OCI-LY7 (cell line): Measurements from ENCODE around the gene AGRN. TPM values are rescaled to one million over a fixed set of nuclear protein-coding genes. Genes with fewer than 3 reads are reported as not detected.

Experiments used
- BruUV-seq: library from RNA; stranded (reverse); fragments of 400-500 nt; replicated peaks from 2 replicates; lab custom pipeline; 2021; lab: Mats Ljungman, UMichigan
- CTCF ChIA-PET: fragments of 300-600 bp; sonication (Branson Sonifier 250); formaldehyde crosslinking; loops from one replicate; lab custom pipeline; 2022; ENCODE audit warnings: antibody characterized with exemption; ENCODE audit not compliant: unreplicated experiment; lab: Charles Lee
- POLR2A ChIA-PET: fragments of 300-600 bp; sonication (Branson Sonifier 250); formaldehyde crosslinking; loops from one replicate; lab custom pipeline; 2022; ENCODE audit warnings: antibody characterized with exemption; lab: Charles Lee
- DNase-seq: peaks from one replicate; pipeline ENCODE4 v3.0.0-alpha.2; 2015; ENCODE audit warnings: low spot score
- H2AFZ ChIP-seq: fragments of 200-600 bp; sonication (generic), shearing (Covaris generic); 2 replicates; pipeline ENCODE4 v1.6.1; 2014; ENCODE audit warnings: mild to moderate bottlenecking, antibody characterized with exemption, low read length, moderate library complexity
- H3K27ac ChIP-seq: fragments of 200-600 bp; sonication (generic); 2 replicates; pipeline ENCODE4 v1.5.1; 2014; ENCODE audit warnings: mixed run types, low read depth, mild to moderate bottlenecking, moderate library complexity, low read length, inconsistent platforms; ENCODE audit not compliant: poor library complexity, severe bottlenecking
- H3K36me3 ChIP-seq: fragments of 200-600 bp; sonication (generic); 2 replicates; pipeline ENCODE4 v1.6.1; 2014; ENCODE audit warnings: mild to moderate bottlenecking, antibody characterized with exemption, low read length, moderate library complexity, mixed read lengths; ENCODE audit not compliant: insufficient read depth
- H3K4me1 ChIP-seq: fragments of 200-600 bp; sonication (generic); 2 replicates; pipeline ENCODE4 v1.5.1; 2014; ENCODE audit warnings: mild to moderate bottlenecking, low read length; ENCODE audit not compliant: insufficient read depth, poor library complexity, severe bottlenecking
- H3K4me2 ChIP-seq: fragments of 200-600 bp; sonication (generic); 2 replicates; pipeline ENCODE4 v1.6.1; 2014; ENCODE audit warnings: mild to moderate bottlenecking, low read length
- H3K4me3 ChIP-seq: fragments of 200-600 bp; sonication (generic); 2 replicates; pipeline ENCODE4 v1.5.1; 2014; ENCODE audit warnings: mild to moderate bottlenecking, low read depth, low read length; ENCODE audit not compliant: poor library complexity, severe bottlenecking
- H3K79me2 ChIP-seq: fragments of 200-600 bp; sonication (generic); 2 replicates; pipeline ENCODE4 v1.6.1; 2016; ENCODE audit warnings: low read depth, mild to moderate bottlenecking, low read length, moderate library complexity, mixed read lengths; ENCODE audit not compliant: insufficient read depth
- H3K9me2 ChIP-seq: fragments of 200-600 bp; sonication (generic); 2 replicates; pipeline ENCODE4 v1.6.1; 2016; ENCODE audit warnings: mild to moderate bottlenecking, low read length, mixed read lengths; ENCODE audit not compliant: insufficient read depth
- H3K9me3 ChIP-seq: fragments of 200-600 bp; sonication (generic); 2 replicates; pipeline ENCODE4 v1.6.1; 2014; ENCODE audit warnings: mild to moderate bottlenecking, mixed run types, low read length, mixed read lengths
- H4K20me1 ChIP-seq: fragments of 200-600 bp; sonication (generic); 2 replicates; pipeline ENCODE4 v1.6.1; 2014; ENCODE audit warnings: mild to moderate bottlenecking, antibody characterized with exemption, low read length, moderate library complexity, mixed read lengths; ENCODE audit not compliant: insufficient read depth
- EZH2phosphoT487 ChIP-seq: fragments of 200-600 bp; sonication (generic); IDR thresholded peaks from 2 replicates; pipeline ENCODE4 v1.6.1; 2018; ENCODE audit warnings: low read depth, borderline replicate concordance, mild to moderate bottlenecking, mixed run types, antibody characterized with exemption, low read length, moderate library complexity, mixed read lengths
- intact Hi-C: fragments of 100-400 bp; cut with micrococcal nuclease; formaldehyde crosslinking; loops from one replicate; pipeline ENCODE4 v1.10.0; 2022; ENCODE audit not compliant: unreplicated experiment
- total RNA-seq, 2 experiments: library from RNA; depleted of rRNA in 1 of 2; stranded (reverse); fragments of >200 nt in 1 of 2; shearing (Covaris generic) in 1 of 2; gene quantifications; 2 replicates each; pipeline ENCODE4 v1.2.3, GENCODE V29; 2014 to 2022
- TF ChIP-seq, protein P1 (sequence below): fragments of 200-600 bp; sonication (generic); conservative IDR thresholded peaks from 2 replicates; pipeline ENCODE4 v1.5.1; 2014; ENCODE audit warnings: mild to moderate bottlenecking, antibody characterized with exemption, low read length, moderate library complexity, mixed read lengths

Gene AGRN
- total RNA-seq, 2 experiments from 2014 or later: 2.7 to 9.1 TPM

DNA sequence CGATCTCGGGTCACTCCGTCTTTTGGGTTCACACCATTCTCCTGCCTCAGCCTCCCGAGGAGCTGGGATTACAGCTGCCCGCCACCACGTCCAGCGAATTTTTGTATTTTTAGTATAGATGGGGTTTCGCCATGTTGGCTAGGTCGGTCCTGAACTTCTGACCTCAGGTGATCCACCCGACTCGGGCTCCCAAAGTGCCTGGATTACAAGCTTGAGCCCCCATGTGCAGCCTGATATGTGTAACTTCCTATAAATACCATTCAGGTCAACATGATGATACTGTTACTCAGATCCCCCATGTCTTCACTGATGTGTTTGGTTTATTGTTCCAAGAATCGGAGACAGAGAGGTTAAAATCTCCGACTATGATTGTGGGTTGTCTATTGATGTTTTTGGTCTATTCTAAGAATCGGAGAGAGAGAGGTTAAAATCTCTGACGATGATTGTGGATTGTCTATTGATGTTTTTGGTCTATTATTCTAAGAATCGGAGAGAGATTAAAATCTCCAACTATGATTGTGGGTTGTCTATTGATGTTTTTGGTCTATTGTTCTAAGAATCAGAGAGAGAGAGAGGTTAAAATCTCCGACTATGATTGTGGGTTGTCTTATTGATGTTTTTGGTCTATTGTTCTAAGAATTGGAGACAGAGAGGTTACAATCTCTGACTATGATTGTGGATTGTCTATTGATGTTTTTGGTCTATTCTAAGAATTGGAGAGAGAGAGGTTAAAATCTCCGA lies 78.9 kb downstream of the AGRN start:
- POLR2A ChIA-PET: interaction anchor here (0.7 kb wide), 1 partner anchor 245 kb away, joined by 3 read pairs; no protein-coding TSS in a partner anchor
- H4K20me1 ChIP-seq: no peaks in the 10 kb centered on the region
- H3K4me1 ChIP-seq: no peaks in the 10 kb centered on the region
- BruUV-seq: no TSS peak
- intact Hi-C loops: no loop called here
- CTCF ChIA-PET: no interaction called here
- H3K4me3 ChIP-seq: no peak overlapping the region
- no peak overlapping the region for H2AFZ ChIP-seq
- no peak for DNase-seq
- H3K27ac ChIP-seq: no peak overlapping the region
- no peaks in the 10 kb centered on the region for H3K79me2 ChIP-seq
- H3K36me3 ChIP-seq: no peaks in the 10 kb centered on the region
- no peak overlapping the region for H3K4me2 ChIP-seq
- H3K9me2 ChIP-seq: no peaks in the 10 kb centered on the region
- TF ChIP-seq EZH2phosphoT487: no peak
- TF ChIP-seq, protein P1, sequence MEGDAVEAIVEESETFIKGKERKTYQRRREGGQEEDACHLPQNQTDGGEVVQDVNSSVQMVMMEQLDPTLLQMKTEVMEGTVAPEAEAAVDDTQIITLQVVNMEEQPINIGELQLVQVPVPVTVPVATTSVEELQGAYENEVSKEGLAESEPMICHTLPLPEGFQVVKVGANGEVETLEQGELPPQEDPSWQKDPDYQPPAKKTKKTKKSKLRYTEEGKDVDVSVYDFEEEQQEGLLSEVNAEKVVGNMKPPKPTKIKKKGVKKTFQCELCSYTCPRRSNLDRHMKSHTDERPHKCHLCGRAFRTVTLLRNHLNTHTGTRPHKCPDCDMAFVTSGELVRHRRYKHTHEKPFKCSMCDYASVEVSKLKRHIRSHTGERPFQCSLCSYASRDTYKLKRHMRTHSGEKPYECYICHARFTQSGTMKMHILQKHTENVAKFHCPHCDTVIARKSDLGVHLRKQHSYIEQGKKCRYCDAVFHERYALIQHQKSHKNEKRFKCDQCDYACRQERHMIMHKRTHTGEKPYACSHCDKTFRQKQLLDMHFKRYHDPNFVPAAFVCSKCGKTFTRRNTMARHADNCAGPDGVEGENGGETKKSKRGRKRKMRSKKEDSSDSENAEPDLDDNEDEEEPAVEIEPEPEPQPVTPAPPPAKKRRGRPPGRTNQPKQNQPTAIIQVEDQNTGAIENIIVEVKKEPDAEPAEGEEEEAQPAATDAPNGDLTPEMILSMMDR: no peak
- 0 out of 2 replicates have a peak, but pooled peaks cover 5% of the 10 kb centered on the region for H3K9me3 ChIP-seq

DNA sequence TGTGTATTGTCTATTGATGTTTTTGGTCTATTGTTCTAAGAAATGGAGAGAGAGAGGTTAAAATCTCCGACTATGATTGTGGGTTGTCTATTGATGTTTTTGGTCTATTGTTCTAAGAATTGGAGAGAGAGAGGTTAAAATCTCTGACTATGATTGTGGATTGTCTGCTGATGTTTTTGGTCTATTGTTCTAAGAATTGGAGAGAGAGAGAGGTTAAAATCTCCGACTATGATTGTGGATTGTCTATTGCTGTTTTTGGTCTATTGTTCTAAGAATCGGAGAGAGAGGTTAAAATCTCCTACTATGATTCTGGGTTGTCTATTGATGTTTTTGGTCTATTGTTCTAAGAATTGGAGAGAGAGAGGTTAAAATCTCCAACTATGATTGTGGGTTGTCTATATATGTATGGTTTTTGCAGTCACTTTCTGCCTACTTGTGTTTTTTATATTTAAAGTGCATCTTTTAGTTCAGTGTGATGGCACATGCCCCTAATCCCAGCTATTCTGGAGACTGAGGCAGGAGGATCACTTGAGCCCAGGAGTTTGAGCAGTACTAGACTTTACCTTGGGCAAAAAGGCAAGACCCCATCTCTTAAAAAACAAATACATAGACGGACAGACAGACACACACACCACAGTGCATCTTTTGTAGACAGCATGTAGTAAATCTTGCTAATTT lies 79.7 kb downstream of the AGRN start:
- Histone ChIP-seq H3K4me2 (no peak overlapping the region), H3K79me2 (no peaks in the 10 kb centered on the region), H3K9me2 (no peaks in the 10 kb centered on the region), H2AFZ (no peak overlapping the region), H3K27ac (no peak overlapping the region), H3K36me3 (no peaks in the 10 kb centered on the region), H3K4me1 (no peaks in the 10 kb centered on the region), H3K4me3 (no peak overlapping the region), H4K20me1 (no peaks in the 10 kb centered on the region), H3K9me3 (0 out of 2 replicates have a peak, but pooled peaks cover 5% of the 10 kb centered on the region)
- intact Hi-C loops: no loop called here
- no peak for TF ChIP-seq EZH2phosphoT487
- TF ChIP-seq, protein P1: no peak
- ChIA-PET POLR2A (no interaction called here), CTCF (no interaction called here)
- DNase-seq: no peak
- no TSS peak for BruUV-seq
